ENCODE results near the gene ATP13A3.
"Not testable (repeated sequence)": the region's sequence is repeated elsewhere in the genome, so short reads cannot be mapped to it uniquely, and the experiment has no call there.

ATP13A3 gene

DNA sequence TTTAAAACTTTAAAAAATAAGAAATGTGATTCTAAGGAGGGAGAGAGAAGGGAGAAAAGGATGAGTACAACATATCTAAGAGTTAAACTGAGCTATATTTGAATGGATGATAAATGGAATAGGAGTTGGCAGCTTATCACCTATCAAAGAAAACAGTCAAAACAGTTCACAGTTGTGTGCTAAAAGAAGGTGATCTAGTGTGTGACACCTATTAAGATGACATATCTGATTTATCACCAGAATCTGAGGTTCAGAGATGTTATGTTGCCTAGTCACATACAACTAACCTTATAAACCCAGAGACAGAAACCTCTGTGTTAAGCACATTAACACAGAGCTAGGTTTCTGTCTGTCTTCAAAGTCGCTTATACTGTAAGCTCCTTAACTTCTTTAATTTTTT lies 3.0 kb downstream of the ATP13A3 start:
- TF ChIP-seq, protein P1, sequence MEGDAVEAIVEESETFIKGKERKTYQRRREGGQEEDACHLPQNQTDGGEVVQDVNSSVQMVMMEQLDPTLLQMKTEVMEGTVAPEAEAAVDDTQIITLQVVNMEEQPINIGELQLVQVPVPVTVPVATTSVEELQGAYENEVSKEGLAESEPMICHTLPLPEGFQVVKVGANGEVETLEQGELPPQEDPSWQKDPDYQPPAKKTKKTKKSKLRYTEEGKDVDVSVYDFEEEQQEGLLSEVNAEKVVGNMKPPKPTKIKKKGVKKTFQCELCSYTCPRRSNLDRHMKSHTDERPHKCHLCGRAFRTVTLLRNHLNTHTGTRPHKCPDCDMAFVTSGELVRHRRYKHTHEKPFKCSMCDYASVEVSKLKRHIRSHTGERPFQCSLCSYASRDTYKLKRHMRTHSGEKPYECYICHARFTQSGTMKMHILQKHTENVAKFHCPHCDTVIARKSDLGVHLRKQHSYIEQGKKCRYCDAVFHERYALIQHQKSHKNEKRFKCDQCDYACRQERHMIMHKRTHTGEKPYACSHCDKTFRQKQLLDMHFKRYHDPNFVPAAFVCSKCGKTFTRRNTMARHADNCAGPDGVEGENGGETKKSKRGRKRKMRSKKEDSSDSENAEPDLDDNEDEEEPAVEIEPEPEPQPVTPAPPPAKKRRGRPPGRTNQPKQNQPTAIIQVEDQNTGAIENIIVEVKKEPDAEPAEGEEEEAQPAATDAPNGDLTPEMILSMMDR (IDR thresholded peaks at IDR 0.05; ENCODE audit: insufficient read depth, missing control alignments) = no peak
- DNase-seq (ENCODE audit: insufficient read length, low spot score) (no peak), FAIRE-seq (no peak)

DNA sequence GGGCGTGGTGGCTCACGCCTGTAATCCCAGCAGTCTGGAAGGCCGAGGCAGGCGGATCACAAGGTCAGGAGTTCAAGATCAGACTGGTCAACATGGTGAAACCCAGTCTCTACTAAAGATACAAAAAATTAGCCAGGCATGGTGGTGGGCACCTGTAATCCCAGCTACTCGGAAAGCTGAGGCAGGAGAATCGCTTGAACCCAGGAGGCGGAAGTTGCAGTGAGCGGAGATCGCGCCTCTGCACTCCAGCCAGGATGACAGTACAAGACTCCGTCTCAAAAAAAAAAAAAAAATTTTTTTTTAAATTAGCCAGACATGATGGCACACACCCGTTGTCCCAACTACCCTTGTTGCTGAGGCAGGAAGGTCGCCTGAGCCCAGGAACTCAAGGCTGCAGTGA lies 4.0 kb downstream of the ATP13A3 start:
- not testable (repeated sequence) for DNase-seq (ENCODE audit: insufficient read length, low spot score); FAIRE-seq

DNA sequence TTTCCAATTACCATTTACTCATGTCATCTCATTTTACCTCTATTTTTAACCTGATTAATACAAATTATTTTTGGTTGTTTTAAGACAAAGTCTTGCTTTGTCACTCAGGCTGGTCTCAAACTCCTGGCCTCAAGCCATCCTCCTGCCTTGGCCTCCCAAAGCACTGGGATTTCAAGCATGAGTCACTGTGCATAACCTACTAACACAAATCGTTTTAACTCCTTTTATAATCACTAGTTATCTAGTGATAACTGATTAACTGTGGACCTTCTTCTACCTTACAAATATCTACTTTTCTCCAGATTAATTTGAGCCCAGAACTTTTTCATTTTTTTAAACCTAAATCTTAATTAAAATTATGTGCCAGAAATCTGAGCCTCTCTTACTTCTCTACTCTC lies 4.6 kb downstream of the ATP13A3 start:
- TF ChIP-seq, protein P1 (IDR thresholded peaks at IDR 0.05; ENCODE audit: insufficient read depth, missing control alignments) = no peak
- no peak for DNase-seq (ENCODE audit: insufficient read length, low spot score)
- FAIRE-seq = no peak

DNA sequence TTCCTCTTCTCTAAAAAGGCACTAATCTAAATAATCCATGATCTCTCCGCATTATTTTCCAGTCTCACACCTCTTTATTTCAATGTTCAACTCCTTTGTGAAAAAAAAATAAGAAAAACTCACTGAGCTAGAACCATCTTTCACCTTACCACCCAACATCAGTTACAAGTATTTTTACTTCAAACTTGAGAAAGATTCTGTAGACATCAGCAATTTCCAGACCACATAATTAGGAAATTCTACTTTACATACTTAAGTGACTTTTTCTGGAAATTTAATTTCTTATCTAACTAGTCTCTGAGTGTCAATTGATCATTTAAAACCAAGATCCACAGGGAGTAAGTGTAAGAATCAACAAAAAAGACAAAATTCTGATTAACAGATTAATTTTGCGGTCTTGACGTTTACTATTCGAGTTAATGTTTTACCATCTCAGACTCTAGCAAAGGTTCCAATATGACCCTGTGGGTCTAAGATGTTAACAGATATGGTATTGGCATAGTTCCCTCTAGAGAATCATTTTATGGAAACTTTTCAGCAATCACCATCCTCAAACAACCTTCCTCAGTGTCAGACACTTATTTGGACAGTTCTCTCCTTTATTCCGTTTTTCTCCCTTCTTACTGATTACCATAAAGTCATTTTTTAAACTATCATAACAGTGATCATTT lies 5.1 kb downstream of the ATP13A3 start:
- FAIRE-seq (peak; percentile 6), DNase-seq (ENCODE audit: insufficient read length, low spot score) (no peak)
- TF ChIP-seq, protein P1 (IDR thresholded peaks at IDR 0.05; ENCODE audit: insufficient read depth, missing control alignments) = no peak

DNA sequence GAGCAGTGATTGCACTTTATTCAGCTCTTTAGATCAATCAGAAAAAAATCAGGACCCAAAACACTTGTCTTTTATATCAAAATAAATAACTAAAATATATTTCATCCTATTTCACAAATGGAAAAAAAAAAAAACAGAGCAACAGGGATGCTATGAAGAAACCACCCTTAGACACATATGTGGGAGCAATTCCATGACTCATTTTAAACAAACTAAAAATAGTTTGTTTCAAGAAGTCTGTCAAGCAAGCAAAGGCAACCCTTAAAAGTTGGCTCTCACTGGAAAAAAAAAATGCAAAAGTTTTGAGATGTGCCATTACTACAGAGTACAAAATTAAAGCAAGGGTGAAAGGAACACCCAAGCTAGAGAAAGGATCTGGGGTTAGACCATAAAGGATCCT lies 5.7 kb downstream of the ATP13A3 start:
- FAIRE-seq = no peak
- TF ChIP-seq, protein P1 (IDR thresholded peaks at IDR 0.05; ENCODE audit: insufficient read depth, missing control alignments) = no peak
- DNase-seq (ENCODE audit: insufficient read length, low spot score) = no peak

DNA sequence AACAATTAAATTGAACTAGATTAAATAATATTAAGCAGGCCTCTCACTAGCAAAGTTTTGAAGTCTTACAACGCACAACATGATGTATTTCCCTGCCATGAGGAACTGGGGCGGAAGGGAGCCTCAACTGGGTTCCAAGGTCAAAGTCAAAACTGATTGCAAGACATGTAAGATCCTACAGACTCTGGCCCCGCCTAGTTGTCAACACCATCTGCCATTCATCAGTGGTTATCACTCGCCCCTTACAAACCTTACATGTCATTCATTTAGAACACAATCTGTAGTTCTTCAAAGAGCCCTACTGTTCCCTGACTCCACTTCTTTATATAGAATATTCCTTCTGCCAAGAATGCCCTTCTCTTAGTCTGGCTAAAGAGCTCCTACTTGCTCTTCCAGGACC lies 10.0 kb downstream of the ATP13A3 start:
- TF ChIP-seq, protein P1 (IDR thresholded peaks at IDR 0.05; ENCODE audit: insufficient read depth, missing control alignments) = no peak
- FAIRE-seq (no peak), DNase-seq (ENCODE audit: insufficient read length, low spot score) (no peak)

DNA sequence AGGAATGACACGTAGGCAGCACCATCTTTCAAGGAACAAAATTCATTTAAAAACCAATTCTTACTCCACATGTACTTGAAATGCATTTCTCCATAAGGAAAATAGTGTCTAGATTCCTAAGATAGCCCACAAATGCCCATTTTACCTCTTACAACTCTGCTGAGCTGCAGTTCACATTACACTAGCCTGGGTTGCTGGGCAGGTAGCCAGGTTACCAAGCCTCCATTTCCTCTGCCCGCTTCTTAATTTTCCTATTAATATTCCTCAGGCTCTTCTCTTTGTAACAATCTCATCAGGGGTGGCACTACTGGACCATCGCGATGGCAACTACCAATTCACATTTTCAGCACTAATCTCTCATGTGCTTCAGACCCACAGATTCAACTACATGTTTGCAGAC lies 10.8 kb downstream of the ATP13A3 start:
- FAIRE-seq (no peak), DNase-seq (ENCODE audit: insufficient read length, low spot score) (no peak)
- TF ChIP-seq, protein P1 (IDR thresholded peaks at IDR 0.05; ENCODE audit: insufficient read depth, missing control alignments) = no peak
